Left lung (tissue), 10 donors: ENCODE data around the gene SARNP. TPM values are rescaled to one million over a fixed set of nuclear protein-coding genes. Genes with fewer than 3 reads are reported as not detected.

Source experiments
- ATAC-seq: fragments of 200-7000 bp; cut with Tn5 transposase; one replicate; pipeline ENCODE4 v1.9.1; 2020; ENCODE audit warnings: moderate library complexity
- DNase-seq, 4 donors: peaks; one replicate each; pipeline ENCODE4 v3.0.0-alpha.2; 2013 to 2020
- H3K27ac ChIP-seq, 2 donors: fragments of 200-600 bp; sonication (generic) in 1 of 2; one replicate each; pipeline versions ENCODE4 v1.5.0 to v1.8.0; 2020 to 2021
- H3K27me3 ChIP-seq, 2 donors: fragments of 200-600 bp; sonication (generic) in 1 of 2; one replicate each; pipeline versions ENCODE4 v1.5.0 to v1.8.0; 2020 to 2021
- H3K36me3 ChIP-seq, 2 donors: fragments of 200-600 bp; sonication (generic) in 1 of 2; one replicate each; pipeline versions ENCODE4 v1.5.0 to v1.8.0; 2020 to 2021
- H3K4me1 ChIP-seq, 2 donors: fragments of 200-600 bp; one replicate each; pipeline ENCODE4 v1.8.0; 2021
- H3K4me3 ChIP-seq, 2 donors: fragments of 200-600 bp; sonication (generic) in 1 of 2; one replicate each; pipeline versions ENCODE4 v1.5.0 to v1.8.0; 2020 to 2021; ENCODE audit warnings: mild to moderate bottlenecking in 1 of 2
- H3K9me3 ChIP-seq, 2 donors: fragments of 200-600 bp; sonication (generic) in 1 of 2; one replicate each; pipeline versions ENCODE4 v1.5.0 to v1.8.0; 2020 to 2021
- CTCF ChIP-seq, 2 donors: fragments of 200-600 bp; sonication (generic) in 1 of 2; IDR thresholded peaks; one replicate each; pipeline versions ENCODE4 v1.5.0 to v1.8.0; 2021; ENCODE audit warnings: antibody characterized with exemption in 2 of 2
- intact Hi-C, 2 donors: fragments of 100-400 bp; cut with DNase I; formaldehyde crosslinking; loops; one replicate each; pipeline versions ENCODE4 v1.11.2 to v1.14.2; 2022
- polyA plus RNA-seq, 6 donors: library from polyadenylated mRNA; unstranded; fragments of 120-200 nt; gene quantifications; one replicate each; pipeline ENCODE4 v1.2.1, GENCODE V29; 2013; ENCODE audit not compliant: insufficient read length in 6 of 6
- total RNA-seq, 2 donors: library from RNA; stranded (reverse); fragmentation: NEBNext Ultra II Directional; extraction: Animal tissue kit (Norgen Biotek cat#: 25700); gene quantifications; one replicate each; pipeline ENCODE4 v1.2.1, GENCODE V29; 2021
- donor health status: DM: no; HTN: yes; CAD: no.
- donor health status: DM: no; HTN: no; CAD: no.

Gene SARNP
- total and polyA plus RNA-seq, 8 donors, result 49.4 to 128 (median 99.2) TPM

GRCh38 chr12:55789171-55789570 lies 28.4 kb downstream of the SARNP start:
- TF ChIP-seq CTCF (IDR thresholded peaks at IDR 0.05), result no peak
- Histone ChIP-seq H3K9me3 (no peaks in the 10 kb centered on the region), H3K4me3 (no peak overlapping the region), H3K27me3 (no peaks in the 10 kb centered on the region), H3K36me3 (peaks cover 7 to 97% of the 10 kb centered on the region in 2 donors), H3K4me1 (no peaks in the 10 kb centered on the region), H3K27ac (no peak overlapping the region)
- ATAC-seq (peak; percentile 15), DNase-seq (no peak)
- intact Hi-C loops, result no loop called here

- no peak for ATAC-seq
- Histone ChIP-seq H3K4me1 (no peaks in the 10 kb centered on the region), H3K4me3 (no peak overlapping the region), H3K9me3 (no peaks in the 10 kb centered on the region), H3K27ac (no peak overlapping the region), H3K36me3 (peaks cover 7 to 97% of the 10 kb centered on the region in 2 donors), H3K27me3 (no peaks in the 10 kb centered on the region)
- no peak for TF ChIP-seq CTCF (IDR thresholded peaks at IDR 0.05)
- DNase-seq, result no peak
- intact Hi-C loops, result no loop called here
Measured at GRCh38 chr12:55788546-55788945, 29.0 kb downstream of the SARNP start.

- H3K4me3 ChIP-seq, result no peak overlapping the region
- no peak for TF ChIP-seq CTCF (IDR thresholded peaks at IDR 0.05)
- no peaks in the 10 kb centered on the region for H3K9me3 ChIP-seq
- H3K4me1 ChIP-seq, result peaks cover 4 to 7% of the 10 kb centered on the region in 2 donors
- H3K36me3 ChIP-seq, result peaks cover 0 to 93% of the 10 kb centered on the region in 2 donors
- ATAC-seq (no peak), DNase-seq (no peak)
- no peaks in the 10 kb centered on the region for H3K27me3 ChIP-seq
- no peak overlapping the region for H3K27ac ChIP-seq
- intact Hi-C loops, result no loop called here
Measured at GRCh38 chr12:55780685-55781084, 36.8 kb downstream of the SARNP start.

GRCh38 chr12:55777856-55778255 lies 39.7 kb downstream of the SARNP start:
- Histone ChIP-seq H3K36me3 (peaks cover 0 to 89% of the 10 kb centered on the region in 2 donors), H3K9me3 (no peaks in the 10 kb centered on the region), H3K27me3 (no peaks in the 10 kb centered on the region), H3K4me1 (peaks cover 4 to 7% of the 10 kb centered on the region in 2 donors), H3K27ac (no peak overlapping the region), H3K4me3 (no peak overlapping the region)
- no peak for TF ChIP-seq CTCF (IDR thresholded peaks at IDR 0.05)
- DNase-seq (no peak), ATAC-seq (no peak)
- intact Hi-C loops, result no loop called here

GRCh38 chr12:55771736-55772135 lies 45.8 kb downstream of the SARNP start:
- no peak for ATAC-seq
- peaks cover 0 to 75% of the 10 kb centered on the region in 2 donors for H3K36me3 ChIP-seq
- TF ChIP-seq CTCF (IDR thresholded peaks at IDR 0.05), result no peak
- no peak overlapping the region for H3K4me3 ChIP-seq
- no peaks in the 10 kb centered on the region for H3K9me3 ChIP-seq
- no peak overlapping the region for H3K27ac ChIP-seq
- DNase-seq, result no peak
- no peaks in the 10 kb centered on the region for H3K4me1 ChIP-seq
- H3K27me3 ChIP-seq, result no peaks in the 10 kb centered on the region
- intact Hi-C loops, result no loop called here
